Vagina (tissue), 2 donors: ENCODE measurements around the gene RAB17.

ENCODE experiments used
- POLR2A ChIP-seq, 2 donors: fragments of 450-650 bp; IDR thresholded peaks; one replicate each; pipeline ENCODE4 v1.6.1; 2017; ENCODE audit warnings: antibody characterized with exemption in 2 of 2, mild to moderate bottlenecking in 2 of 2, moderate library complexity in 2 of 2
- TF ChIP-seq, protein P1 (sequence below), 3 experiments: fragments of 450-650 bp in 2 of 3; fragments of 200-600 bp in 1 of 3; sonication (generic) in 1 of 3; IDR thresholded peaks; one replicate each; pipeline ENCODE4 v1.5.1; 2017 to 2019; ENCODE audit warnings: antibody characterized with exemption in 3 of 3, mild to moderate bottlenecking in 2 of 3, moderate library complexity in 2 of 3

DNA sequence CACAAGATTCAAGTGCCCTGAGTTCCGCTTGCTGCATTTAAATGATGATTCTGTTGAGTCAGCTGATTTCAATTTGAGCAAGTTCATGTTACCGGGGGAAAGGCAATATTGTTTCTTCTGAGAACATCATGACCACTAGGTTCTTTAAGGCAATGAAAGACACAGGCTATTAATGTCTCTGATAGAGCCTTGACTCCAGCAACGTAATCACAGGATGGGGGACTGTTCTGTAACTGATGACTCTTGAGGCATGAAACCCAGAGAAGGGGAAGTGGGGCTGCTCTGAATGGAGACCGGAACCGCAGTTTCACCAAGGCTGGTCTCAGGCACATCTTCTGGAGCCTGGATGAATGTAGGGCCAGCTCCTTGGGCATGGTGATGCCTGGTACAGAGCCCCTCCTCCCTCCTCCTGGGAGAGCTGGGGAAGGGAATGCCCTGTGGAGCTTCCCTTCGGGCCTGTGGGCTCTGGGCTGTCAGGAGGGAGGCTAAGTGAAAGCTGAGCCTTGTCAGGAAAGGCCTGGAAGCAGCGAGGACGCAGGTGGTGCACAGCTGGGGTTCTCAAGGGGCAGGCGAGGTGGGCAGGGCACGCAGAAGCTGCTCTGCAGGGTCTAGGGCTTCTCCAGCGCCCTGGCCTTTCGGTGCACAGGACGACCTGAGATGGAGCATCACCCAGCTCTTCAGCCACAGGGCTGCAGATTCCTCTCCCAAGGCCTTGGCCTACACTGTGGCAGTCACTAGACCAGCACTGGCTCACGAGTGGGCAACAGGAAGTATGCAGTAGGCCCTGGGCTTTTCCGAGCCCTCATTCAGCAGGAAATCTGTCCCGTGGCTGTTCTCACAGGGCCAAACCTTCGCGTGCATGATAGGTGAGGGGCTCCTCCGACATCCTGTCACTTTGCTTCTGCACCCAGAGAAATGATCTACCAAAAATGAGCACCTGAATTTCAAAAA lies 60.8 kb downstream of the RAB17 start:
- TF ChIP-seq, protein P1, sequence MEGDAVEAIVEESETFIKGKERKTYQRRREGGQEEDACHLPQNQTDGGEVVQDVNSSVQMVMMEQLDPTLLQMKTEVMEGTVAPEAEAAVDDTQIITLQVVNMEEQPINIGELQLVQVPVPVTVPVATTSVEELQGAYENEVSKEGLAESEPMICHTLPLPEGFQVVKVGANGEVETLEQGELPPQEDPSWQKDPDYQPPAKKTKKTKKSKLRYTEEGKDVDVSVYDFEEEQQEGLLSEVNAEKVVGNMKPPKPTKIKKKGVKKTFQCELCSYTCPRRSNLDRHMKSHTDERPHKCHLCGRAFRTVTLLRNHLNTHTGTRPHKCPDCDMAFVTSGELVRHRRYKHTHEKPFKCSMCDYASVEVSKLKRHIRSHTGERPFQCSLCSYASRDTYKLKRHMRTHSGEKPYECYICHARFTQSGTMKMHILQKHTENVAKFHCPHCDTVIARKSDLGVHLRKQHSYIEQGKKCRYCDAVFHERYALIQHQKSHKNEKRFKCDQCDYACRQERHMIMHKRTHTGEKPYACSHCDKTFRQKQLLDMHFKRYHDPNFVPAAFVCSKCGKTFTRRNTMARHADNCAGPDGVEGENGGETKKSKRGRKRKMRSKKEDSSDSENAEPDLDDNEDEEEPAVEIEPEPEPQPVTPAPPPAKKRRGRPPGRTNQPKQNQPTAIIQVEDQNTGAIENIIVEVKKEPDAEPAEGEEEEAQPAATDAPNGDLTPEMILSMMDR (IDR thresholded peaks at IDR 0.05) = no peak
- no peak for TF ChIP-seq POLR2A (IDR thresholded peaks at IDR 0.05)
